Measurements from ENCODE around the gene PHRF1. TPM values are rescaled to one million over a fixed set of nuclear protein-coding genes. Genes with fewer than 3 reads are reported as not detected.

PHRF1 gene
- total RNA-seq, 1 experiment from 2014 or later = 24.3 TPM

DNA sequence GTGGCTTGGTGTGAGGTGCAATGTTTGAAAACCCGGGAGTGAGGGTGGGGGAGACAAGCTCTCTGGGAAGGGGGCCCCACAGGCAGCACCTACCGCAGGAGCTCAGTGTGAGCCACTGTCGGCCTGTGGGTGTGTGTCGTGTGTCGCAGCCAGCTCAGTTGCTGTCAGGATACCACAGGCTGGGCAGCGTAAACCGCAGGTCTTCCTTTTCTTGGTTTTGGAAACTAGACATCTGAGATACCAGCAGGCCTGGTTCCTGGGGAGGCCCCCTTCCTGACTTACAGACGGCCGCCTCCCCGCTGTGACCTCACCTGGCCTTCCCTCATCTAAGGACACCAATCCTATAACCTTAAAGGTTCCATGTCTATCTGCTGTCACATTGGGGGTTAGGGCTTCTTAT is 20.1 kb downstream of the PHRF1 start:
- DNase-seq (ENCODE audit: low read depth) = no peak

DNA sequence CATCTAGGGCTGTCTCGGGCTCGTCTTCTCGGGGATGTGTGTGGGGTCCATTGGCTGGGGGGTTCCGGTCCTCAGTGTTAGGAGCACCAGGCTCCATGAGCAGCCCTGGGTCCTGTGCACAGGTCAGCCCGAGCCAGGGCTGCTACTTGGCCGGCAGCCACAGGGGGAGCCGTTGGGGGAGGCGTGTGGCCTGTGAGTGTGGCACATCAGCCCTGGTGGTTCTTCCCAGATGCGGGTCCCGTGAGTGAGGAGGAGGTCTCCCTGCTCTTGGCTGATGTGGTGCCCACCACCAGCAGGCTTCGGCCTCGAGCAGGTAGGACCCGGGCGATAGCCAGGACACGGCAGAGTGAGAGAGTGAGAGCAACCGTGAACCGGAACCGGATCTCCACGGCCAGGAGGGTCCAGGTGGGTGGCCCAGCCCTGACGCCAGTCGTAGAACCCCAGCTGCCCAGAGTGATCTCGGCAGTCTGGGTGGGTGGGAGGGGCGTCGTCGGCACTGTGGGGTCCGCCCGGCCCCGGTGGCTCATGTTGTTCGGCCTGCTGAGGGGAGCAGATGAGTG is 21.0 kb downstream of the PHRF1 start:
- DNase-seq (ENCODE audit: low read depth) = no peak

DNA sequence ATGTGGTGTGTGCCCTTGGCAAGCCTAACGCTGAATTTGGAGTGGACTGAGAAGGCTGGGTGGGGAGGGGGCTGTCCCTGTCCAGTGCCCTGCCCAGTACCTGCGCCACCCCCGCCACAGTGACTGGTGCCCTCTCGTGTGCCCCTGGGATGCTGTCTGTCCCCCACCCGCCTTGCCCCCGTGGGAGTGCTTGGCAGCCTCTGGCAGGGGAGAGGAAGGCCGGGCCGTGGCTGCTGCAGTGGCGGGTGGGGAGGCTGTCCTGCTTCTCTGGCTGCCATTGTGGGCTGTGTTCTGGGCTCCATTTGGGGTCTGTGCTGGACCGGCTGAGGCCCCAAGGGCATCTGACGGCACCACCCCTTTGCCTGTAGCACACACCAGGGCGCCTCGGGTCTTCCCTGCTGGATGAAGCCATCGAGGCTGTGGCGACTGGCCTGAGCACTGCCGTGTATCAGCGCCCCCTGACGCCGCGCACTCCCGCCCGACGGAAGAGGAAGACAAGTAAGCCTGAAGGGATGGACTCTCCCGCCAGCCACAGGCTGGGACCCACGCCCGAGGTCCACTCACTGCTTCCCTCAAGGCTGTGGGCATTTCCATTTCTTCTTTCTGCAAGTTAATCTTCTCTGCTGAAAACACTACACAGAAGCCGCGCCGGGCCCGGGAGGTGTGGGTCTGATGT is 21.9 kb downstream of the PHRF1 start:
- no peak for DNase-seq (ENCODE audit: low read depth)

DNA sequence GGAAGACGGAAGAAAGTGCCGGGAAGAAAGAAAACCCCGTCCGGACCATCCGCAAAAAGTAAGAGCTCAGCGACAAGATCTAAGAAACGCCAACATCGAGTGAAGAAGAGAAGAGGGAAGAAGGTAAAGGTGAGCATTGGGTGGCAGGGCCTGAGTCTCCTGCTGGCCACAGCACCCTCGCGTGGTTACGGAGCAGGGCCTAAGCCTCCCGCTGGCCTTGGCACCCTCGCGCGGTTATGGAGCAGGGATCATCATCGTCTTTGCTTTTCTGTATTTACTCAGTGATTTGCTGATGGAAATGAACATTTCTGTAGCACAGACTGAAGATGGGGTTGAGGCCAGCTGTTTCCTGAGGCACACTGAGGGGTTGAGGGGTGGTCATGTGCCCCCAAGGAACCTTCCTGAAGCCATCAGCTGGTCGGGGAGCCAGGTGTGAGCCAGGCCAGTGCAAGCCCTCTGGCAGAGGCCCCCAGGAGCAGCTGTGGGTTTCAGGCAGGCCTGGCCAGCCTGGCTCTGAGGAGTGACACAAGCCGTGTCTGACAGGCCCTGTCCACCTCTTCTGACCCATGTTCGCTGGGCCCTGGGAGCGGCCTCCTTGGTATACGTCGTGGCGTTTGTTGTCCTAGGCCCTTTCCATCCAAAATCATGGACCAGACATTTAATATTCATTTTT is 25.4 kb downstream of the PHRF1 start:
- no peak for DNase-seq (ENCODE audit: low read depth)

DNA sequence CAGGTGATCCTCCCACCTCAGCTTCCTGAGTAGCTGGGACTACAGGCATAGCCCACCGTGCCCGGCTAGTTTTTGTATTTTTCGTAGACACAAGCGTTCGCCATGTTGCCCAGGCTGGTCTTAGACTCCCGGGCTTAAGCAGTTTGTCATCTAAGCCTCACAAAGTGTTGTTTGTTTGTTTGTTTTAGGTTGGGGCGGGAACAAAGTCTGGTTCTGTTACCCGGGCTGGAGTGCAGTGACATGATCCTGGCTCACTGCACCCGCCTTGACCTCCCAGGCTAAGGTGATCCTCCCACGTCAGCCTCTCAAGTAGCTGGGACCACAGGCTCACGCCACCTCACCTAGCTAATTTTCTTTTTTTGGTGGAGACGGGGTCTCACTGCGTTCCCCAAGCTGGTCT is 26.9 kb downstream of the PHRF1 start:
- no peak for DNase-seq (ENCODE audit: low read depth)

DNA sequence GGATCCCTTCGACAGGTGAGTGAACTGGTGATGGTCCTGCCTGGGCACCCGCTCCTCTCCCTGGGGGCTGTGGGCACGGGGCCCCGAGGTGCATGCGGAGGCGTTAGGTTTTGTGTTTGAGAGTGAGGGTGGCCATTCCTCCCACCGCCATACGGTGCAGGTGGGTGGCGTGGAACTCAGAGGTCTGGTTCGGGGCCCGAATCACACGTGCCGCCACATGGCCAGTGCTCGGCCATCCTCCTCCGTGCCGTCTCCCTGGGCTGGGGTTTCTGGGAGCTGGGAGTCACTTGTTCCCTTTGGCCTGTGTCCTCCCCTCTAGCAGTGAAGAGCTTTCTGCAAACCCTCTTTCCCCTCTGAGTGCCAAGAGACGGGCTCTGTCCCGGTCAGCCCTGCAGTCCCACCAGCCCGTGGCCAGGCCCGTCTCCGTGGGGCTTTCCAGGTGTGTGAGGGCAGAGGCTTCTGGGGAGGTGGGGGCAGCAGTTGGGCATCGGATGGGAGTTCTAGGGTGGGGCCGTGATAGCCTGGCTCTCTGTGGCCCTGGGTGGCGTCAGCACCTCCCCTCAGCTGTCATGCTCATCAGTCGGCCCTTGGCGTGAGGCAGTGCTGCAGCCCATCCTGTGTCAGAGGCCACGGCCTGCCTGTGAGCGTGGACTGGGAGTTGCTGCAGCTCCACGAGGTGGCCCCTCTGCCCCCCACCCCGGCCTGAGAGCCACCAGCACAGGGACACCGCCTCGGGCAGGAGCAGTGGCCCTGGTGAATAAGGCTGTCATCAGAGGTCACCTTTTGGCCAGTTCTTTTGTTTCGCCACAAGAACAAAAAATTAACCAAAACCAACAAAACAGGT is 29.2 kb downstream of the PHRF1 start:
- no peak for DNase-seq (ENCODE audit: low read depth)

DNA sequence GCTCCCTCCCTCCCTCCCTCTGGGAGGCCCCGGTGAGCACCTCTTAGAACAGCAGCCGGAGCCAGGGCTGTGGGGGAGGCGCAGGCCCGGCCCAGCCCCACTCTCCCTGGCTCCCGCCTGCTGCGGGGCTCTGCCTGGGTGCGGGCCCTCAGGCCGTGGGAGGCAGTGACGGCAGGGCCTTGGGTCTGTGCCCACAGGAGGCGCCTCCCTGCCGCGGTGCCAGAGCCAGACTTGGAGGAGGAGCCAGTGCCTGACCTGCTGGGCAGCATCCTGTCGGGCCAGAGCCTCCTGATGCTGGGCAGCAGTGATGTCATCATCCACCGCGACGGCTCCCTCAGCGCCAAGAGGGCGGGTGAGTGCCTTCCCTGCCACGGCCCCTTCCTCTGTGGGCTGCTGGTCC is 30.0 kb downstream of the PHRF1 start:
- DNase-seq (ENCODE audit: low read depth) = peak; percentile 40

DNA sequence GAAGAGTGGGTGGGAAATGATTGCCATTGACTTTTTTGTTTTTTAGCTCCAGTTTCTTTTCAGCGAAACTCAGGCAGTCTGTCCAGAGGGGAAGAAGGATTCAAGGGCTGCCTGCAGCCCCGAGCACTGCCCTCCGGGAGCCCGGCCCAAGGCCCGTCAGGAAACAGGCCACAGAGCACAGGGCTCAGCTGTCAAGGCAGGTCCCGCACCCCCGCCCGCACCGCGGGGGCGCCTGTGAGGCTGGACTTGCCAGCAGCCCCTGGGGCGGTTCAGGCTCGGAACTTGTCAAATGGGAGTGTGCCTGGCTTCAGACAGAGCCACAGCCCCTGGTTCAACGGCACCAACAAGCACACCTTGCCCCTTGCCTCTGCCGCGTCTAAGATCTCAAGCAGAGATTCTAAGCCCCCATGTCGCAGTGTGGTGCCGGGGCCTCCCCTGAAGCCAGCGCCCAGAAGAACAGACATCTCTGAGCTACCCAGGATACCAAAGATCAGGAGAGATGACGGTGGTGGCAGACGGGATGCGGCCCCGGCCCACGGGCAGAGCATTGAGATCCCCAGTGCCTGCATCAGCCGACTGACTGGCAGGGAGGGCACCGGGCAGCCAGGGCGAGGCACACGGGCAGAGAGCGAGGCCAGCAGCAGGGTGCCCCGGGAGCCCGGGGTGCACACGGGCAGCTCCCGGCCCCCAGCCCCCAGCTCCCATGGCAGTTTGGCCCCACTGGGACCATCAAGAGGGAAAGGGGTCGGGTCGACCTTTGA is 30.9 kb downstream of the PHRF1 start:
- no peak for DNase-seq (ENCODE audit: low read depth)

DNA sequence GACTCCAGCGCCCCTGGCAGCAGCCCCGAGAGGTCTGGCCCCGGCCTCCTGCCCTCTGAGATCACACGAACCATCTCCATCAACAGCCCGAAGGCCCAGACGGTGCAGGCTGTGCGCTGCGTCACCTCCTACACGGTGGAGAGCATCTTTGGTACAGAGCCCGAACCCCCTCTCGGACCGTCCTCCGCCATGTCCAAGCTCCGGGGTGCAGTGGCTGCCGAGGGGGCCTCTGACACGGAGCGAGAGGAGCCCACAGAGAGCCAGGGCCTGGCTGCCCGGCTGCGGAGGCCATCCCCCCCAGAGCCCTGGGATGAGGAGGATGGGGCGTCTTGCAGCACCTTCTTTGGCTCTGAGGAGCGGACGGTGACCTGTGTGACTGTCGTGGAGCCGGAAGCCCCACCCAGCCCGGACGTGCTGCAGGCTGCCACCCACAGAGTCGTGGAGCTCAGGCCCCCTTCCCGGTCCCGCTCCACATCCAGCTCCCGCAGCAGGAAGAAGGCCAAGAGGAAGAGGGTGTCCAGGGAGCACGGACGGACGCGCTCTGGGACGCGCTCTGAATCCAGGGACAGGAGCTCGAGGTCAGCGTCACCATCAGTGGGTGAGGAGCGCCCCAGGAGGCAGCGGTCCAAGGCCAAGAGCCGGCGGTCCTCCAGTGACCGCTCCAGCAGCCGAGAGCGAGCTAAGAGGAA is 31.8 kb downstream of the PHRF1 start:
- DNase-seq (ENCODE audit: low read depth) = no peak

DNA sequence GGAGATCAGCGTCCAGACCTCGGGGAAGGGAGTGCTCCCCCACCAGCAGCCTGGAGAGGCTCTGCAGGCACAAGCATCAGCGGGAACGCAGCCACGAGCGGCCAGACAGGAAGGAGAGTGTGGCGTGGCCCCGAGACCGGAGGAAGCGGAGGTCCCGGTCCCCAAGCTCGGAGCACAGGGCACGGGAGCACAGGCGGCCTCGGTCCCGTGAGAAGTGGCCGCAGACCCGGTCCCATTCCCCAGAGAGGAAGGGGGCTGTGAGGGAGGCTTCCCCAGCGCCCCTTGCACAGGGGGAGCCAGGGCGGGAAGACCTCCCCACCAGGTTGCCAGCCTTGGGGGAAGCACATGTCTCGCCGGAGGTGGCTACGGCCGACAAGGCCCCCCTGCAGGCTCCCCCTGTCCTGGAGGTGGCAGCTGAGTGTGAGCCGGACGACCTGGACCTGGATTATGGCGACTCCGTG is 32.6 kb downstream of the PHRF1 start:
- DNase-seq (ENCODE audit: low read depth) = no peak

DNA sequence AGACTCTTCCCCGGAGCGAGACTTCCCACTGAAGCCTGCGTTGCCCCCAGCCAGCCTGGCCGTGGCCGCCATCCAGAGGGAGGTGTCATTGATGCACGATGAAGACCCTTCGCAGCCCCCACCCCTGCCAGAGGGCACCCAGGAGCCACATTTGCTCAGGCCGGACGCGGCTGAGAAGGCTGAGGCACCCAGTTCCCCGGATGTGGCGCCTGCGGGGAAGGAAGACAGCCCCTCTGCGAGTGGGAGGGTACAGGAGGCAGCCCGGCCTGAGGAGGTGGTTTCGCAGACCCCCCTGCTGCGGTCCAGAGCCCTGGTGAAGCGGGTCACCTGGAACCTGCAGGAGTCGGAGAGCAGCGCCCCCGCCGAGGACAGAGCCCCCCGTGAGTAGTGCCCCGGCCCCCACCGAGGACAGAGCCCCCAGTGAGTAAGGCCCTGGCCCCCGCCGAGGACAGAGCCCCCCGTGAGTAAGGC is 33.1 kb downstream of the PHRF1 start:
- DNase-seq (ENCODE audit: low read depth) = no peak

DNA sequence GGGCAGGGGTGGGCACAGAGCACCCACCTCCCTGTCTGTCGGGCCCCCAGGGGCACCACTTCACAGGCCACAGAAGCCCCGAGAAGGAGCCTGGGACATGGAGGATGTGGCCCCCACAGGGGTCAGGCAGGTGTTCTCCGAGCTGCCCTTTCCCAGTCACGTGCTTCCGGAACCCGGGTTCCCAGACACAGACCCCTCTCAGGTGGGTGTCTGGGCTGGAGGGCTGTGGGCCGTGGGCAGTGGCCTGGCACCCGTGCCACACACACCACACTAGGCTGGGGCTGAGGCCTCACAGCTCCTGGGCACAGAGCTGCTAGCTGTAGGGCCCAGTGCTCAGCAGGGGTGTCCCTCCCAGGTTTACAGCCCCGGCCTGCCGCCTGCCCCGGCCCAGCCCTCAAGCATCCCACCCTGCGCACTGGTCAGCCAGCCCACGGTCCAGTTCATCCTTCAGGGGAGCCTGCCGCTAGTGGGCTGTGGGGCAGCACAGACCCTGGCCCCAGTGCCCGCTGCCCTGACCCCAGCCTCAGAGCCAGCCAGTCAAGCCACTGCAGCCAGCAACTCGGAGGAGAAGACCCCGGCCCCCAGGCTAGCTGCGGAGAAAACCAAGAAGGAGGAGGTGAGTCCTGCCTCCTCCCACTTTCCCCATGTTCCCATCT is 34.0 kb downstream of the PHRF1 start:
- DNase-seq (ENCODE audit: low read depth) = no peak

DNA sequence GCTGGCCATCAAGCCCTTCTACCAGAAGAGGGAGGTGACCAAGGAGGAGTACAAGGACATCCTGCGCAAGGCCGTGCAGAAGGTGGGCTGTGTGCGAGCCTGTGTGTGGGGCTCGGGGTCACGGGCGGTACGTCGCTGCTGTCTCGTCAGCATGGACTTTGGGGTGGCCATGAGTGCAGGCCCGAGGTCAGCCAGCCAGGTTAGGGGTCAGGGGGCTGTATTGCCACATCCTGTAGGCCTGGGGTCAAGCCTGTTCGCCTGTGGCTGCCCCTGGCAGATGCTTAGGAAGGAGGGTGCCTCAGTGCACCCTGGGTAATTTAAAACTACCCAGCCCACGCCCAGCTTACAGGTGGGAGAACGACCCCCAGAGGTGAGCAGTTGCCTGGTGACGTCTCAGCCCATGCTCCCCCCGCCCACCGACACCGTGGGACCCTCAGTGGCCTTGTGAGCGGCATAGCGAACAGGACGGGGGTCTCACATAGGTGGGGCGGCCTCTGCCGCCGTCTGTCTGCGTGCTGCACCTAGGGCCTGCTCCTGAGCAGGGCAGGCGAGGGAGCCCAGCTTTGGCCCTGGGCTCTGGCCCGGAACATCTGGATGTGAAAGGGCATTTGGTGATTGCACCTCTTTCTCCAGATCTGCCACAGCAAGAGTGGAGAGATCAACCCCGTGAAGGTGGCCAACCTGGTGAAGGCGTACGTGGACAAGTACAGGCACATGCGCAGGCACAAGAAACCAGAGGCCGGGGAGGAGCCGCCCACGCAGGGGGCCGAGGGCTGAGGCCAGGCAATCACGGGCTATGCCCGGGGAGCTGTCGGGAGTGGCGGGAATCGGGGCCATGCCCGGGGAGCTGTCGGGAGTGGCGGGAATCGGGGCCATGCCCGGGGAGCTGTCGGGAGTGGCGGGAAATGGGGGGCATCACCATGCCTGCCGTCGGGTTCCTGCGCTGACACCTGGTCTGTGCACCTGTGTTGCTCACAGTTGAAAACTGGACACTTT is 35.0 kb downstream of the PHRF1 start:
- DNase-seq (ENCODE audit: low read depth) = no peak

DNA sequence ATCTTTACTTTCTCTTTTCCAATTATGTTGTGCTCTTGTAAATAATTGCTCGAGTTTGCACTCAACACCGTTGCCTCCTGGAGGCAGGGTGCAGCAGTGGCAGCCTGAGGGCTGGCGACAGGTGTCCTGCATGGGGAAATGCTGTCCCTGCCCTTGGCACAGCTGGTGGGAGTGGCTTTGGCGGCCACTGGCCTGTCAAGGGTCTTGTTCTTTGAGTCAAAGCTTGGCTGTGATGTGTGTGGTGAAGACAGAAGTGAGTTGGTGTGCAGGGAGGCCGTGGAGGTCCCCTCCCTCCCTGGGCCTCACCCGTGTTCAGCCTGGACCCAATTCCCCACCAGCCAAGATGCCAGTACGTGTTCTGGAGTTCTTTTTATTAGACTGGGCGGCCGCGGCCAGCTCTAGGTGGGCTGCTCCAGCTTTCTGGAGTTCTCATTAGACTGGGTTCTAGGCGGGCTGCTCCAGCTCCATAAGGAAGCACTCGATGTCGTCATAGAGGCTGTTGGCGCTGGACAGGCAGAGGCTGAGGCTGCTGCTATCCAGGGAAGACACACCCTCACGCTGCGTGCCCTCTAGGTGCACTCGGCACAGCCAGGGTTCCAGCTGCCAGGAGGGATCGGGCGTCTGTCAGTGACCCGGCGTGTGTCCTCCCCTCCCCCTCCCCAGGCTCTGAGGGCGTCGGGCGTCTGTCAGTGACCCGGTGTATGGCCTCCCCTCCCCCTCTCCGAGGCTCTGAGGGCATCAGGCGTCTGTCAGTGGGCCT is 36.1 kb downstream of the PHRF1 start:
- DNase-seq (ENCODE audit: low read depth) = peak; percentile 22

DNA sequence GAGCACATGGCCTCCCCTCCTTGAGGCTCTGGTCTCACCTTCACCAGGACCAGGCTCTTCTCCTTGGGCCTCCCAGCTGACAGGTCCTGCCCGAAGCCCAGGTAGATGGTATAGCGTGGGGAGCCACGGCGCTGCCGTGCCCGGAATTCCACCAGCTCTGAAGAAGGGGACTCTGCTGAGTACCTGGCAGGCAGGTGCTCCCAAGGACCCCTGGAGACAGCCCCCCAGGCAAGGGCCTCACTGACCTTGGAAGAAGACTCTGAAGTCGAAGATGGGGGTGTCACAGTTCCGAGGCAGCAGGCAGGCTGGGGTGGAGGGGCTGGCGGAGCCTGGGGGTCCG is 36.7 kb downstream of the PHRF1 start:
- DNase-seq (ENCODE audit: low read depth) = no peak

DNA sequence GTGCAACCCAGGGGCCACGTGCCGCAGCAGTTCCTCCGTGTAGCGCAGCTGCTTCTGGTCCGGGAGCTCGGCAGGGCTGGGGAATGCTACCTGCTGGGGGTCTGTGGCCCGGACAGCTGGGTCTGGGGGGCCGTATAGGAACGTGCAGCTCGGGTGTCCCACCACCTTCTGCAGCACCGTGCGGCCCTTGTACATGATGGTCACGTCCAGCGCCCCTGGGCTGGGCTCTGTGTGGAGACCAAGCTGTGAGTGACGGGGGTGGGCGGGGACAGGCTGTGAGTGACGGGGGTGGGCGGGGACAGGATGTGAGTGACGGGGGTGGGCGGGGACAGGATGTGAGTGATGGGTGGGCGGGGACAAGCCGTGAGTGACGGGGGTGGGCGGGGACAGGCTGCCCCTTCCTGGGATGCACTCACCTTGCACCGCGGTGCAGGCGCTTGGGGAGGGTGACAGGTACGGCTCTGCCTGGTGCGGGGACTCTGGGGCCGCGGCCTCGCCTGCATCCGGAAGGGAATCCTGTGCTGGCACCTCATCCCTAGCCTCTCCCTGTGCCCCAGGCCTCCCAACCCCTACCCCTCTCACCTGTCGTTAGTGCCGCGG is 37.2 kb downstream of the PHRF1 start:
- DNase-seq (ENCODE audit: low read depth) = peak; percentile 27

DNA sequence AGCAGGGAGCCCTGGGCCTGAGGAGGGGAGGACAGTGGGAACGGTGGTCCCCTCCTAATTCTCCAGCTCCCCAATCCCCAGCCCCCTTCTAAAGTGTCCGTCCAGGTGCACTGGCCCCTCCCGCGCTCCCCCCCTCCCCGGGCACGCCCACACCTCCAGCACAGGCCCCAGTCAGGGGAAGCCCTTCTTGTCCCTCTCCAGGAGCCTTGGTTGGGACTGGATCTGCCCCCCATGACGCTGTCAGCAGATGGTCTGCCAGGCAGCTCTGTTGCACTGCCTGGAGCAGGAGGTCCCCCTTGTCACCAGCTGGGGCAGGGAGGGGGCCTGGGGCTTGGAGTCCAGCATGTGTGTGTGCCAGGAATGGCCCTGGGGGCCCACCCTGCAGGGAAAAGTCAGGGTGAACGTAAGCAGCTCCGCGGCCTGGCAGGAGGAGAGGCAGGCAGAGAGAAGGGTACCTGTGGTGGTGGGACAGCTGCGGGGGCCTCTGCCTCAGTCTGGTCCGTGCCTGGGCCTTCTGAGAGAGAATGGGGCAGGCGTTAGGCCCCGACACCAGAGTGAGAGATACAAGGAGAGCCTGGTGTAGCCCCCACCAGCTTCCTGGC is 37.9 kb downstream of the PHRF1 start:
- DNase-seq (ENCODE audit: low read depth) = no peak

Data from M059J (cell line).